Duodenal mucosa (tissue), 2 donors: Measurements from ENCODE around the gene ESRRA.

Experiments used
- H3K27ac ChIP-seq: one replicate; pipeline ENCODE4 v1.7.0; 2013; ENCODE audit warnings: low read depth, low read length
- H3K27me3 ChIP-seq, 2 donors: one replicate each; pipeline ENCODE4 v1.7.0; 2013; ENCODE audit warnings: low read length in 2 of 2, control low read depth in 1 of 2; ENCODE audit not compliant: insufficient read depth in 2 of 2, control insufficient read depth in 1 of 2
- H3K36me3 ChIP-seq, 2 donors: one replicate each; pipeline ENCODE4 v1.7.0; 2013; ENCODE audit warnings: low read length in 2 of 2, control low read depth in 1 of 2; ENCODE audit not compliant: insufficient read depth in 2 of 2, control insufficient read depth in 1 of 2
- H3K4me1 ChIP-seq, 2 donors: one replicate each; pipeline ENCODE4 v1.7.0; 2013; ENCODE audit warnings: low read length in 2 of 2, control low read depth in 1 of 2; ENCODE audit not compliant: insufficient read depth in 2 of 2, control insufficient read depth in 1 of 2
- H3K4me3 ChIP-seq, 2 donors: one replicate each; pipeline ENCODE4 v1.7.0; 2013; ENCODE audit warnings: low read length in 2 of 2, low read depth in 1 of 2
- H3K9ac ChIP-seq, 2 donors: one replicate each; pipeline ENCODE4 v1.7.0; 2013; ENCODE audit warnings: low read length in 2 of 2, low read depth in 1 of 2
- H3K9me3 ChIP-seq, 2 donors: one replicate each; pipeline ENCODE4 v1.7.0; 2013; ENCODE audit warnings: low read length in 2 of 2, control low read depth in 1 of 2; ENCODE audit not compliant: control insufficient read depth in 1 of 2

ESRRA gene

DNA sequence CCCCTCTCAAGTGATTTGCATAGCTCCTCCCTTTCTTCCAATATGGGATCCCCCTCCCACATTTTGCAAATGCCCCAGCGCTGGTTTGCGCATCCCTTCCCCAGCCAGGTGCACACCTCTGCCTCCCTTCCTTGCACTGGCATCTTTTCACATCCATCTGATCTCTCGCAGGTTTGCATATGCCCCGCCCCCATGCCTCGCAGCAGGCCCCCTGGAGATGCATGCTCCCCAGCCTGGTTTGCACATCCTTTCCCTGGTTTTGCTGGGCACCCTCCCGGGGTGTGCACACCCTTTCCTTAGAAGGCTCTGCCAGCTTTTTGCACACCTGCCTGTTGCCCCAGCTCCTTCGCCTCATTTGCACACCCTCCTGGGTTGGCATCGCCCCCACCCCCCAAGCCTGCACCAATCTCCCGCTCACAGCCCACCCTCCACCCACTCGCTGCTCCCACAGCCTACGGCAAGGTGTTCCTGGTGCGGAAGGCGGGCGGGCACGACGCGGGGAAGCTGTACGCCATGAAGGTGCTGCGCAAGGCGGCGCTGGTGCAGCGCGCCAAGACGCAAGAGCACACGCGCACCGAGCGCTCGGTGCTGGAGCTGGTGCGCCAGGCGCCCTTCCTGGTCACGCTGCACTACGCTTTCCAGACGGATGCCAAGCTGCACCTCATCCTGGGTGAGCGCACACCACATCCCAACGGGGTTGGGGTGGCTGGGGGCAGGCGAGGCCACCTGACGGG, 54.6 kb downstream of the ESRRA start:
- Histone ChIP-seq H3K9me3 (no peaks in the 10 kb centered on the region), H3K9ac (peak overlapping the region; percentile 80 to 94), H3K27ac (no peak overlapping the region), H3K27me3 (no peaks in the 10 kb centered on the region), H3K4me1 (peaks cover 28 to 37% of the 10 kb centered on the region in 2 donors), H3K36me3 (peaks cover 11 to 32% of the 10 kb centered on the region in 2 donors), H3K4me3 (peak overlapping the region; percentile 90 to 93)

GRCh38 chr11:64360448-64360921, 55.2 kb downstream of the ESRRA start:
- Histone ChIP-seq H3K9me3 (no peaks in the 10 kb centered on the region), H3K4me1 (peaks cover 26 to 33% of the 10 kb centered on the region in 2 donors), H3K4me3 (peak overlapping the region; percentile 90 to 93), H3K9ac (no peak overlapping the region), H3K36me3 (peaks cover 11 to 38% of the 10 kb centered on the region in 2 donors), H3K27me3 (no peaks in the 10 kb centered on the region), H3K27ac (no peak overlapping the region)

GRCh38 chr11:64361659-64362058, 56.3 kb downstream of the ESRRA start:
- H3K4me1 ChIP-seq = peaks cover 23 to 29% of the 10 kb centered on the region in 2 donors
- no peak overlapping the region for H3K4me3 ChIP-seq
- no peak overlapping the region for H3K27ac ChIP-seq
- H3K36me3 ChIP-seq = peaks cover 16 to 45% of the 10 kb centered on the region in 2 donors
- H3K27me3 ChIP-seq = no peaks in the 10 kb centered on the region
- H3K9ac ChIP-seq = no peak overlapping the region
- H3K9me3 ChIP-seq = no peaks in the 10 kb centered on the region

GRCh38 chr11:64362339-64362738, 57.0 kb downstream of the ESRRA start:
- no peak overlapping the region for H3K27ac ChIP-seq
- no peak overlapping the region for H3K4me3 ChIP-seq
- no peak overlapping the region for H3K9ac ChIP-seq
- H3K27me3 ChIP-seq = no peaks in the 10 kb centered on the region
- H3K4me1 ChIP-seq = peaks cover 23 to 29% of the 10 kb centered on the region in 2 donors
- peaks cover 17 to 48% of the 10 kb centered on the region in 2 donors for H3K36me3 ChIP-seq
- H3K9me3 ChIP-seq = no peaks in the 10 kb centered on the region

- H3K4me3 ChIP-seq = no peak overlapping the region
- H3K9ac ChIP-seq = no peak overlapping the region
- H3K36me3 ChIP-seq = peaks cover 17 to 60% of the 10 kb centered on the region in 2 donors
- no peaks in the 10 kb centered on the region for H3K9me3 ChIP-seq
- H3K27me3 ChIP-seq = no peaks in the 10 kb centered on the region
- H3K4me1 ChIP-seq = peaks cover 12% of the 10 kb centered on the region in 2 donors
- no peak overlapping the region for H3K27ac ChIP-seq
These were observed 59.1 kb downstream of the ESRRA start for GRCh38 chr11:64364435-64364834.

GRCh38 chr11:64364911-64365310, 59.6 kb downstream of the ESRRA start:
- Histone ChIP-seq H3K9ac (no peak overlapping the region), H3K27ac (no peak overlapping the region), H3K4me1 (peaks cover 7 to 8% of the 10 kb centered on the region in 2 donors), H3K9me3 (no peaks in the 10 kb centered on the region), H3K36me3 (peaks cover 17 to 65% of the 10 kb centered on the region in 2 donors), H3K4me3 (no peak overlapping the region), H3K27me3 (no peaks in the 10 kb centered on the region)
